ENCODE results near the gene TRIM42. TPM values are rescaled to one million over a fixed set of nuclear protein-coding genes. Genes with fewer than 3 reads are reported as not detected.

TRIM42 gene
- total and polyA plus RNA-seq, 7 experiments from 2014 or later = not detected

GRCh38 chr3:140709751-140710150 lies 31.9 kb downstream of the TRIM42 start:
- Histone ChIP-seq H3K36me3 (ENCODE audit: control insufficient read depth in 2 of 3, insufficient read depth in 3 of 3, low read length in 3 of 3) (no peaks in the 10 kb centered on the region), H3K4me1 (ENCODE audit: control insufficient read depth in 2 of 2, insufficient read depth in 2 of 2, low read length in 2 of 2) (no peaks in the 10 kb centered on the region), H3K27me3 (ENCODE audit: control insufficient read depth in 2 of 2, insufficient read depth in 2 of 2, low read length in 2 of 2) (no peaks in the 10 kb centered on the region), H3K27ac (ENCODE audit: low read depth, low read length) (no peak overlapping the region), H3K4me3 (ENCODE audit: low read length) (no peak overlapping the region), H3K9me3 (ENCODE audit: control insufficient read depth in 2 of 3, low read length in 3 of 3) (no peaks in the 10 kb centered on the region)
- ATAC-seq (no peak), DNase-seq (no peak)
- Mint-ChIP-seq H3K27ac (no peak overlapping the region), H3K9me3 (peaks cover 0 to 7% (median 0%) of the 10 kb centered on the region in 11 donors), H3K27me3 (peaks cover 4 to 16% (median 7%) of the 10 kb centered on the region in 5 donors), H3K36me3 (no peaks in the 10 kb centered on the region), H3K4me3 (no peak overlapping the region), H3K4me1 (peaks cover 0 to 6% (median 0%) of the 10 kb centered on the region in 7 donors)
- intact Hi-C loops (cut with micrococcal nuclease) = no loop called here
- ChIA-PET POLR2A (no interaction called here), CTCF (no interaction called here)

- ChIA-PET POLR2A (no interaction called here), CTCF (interaction anchor here (0.6 kb wide), 1 partner anchor 132 kb away, joined by 4 read pairs; no protein-coding TSS in a partner anchor)
- Histone ChIP-seq H3K27ac (ENCODE audit: low read depth, low read length) (no peak overlapping the region), H3K27me3 (ENCODE audit: control insufficient read depth in 2 of 2, insufficient read depth in 2 of 2, low read length in 2 of 2) (no peaks in the 10 kb centered on the region), H3K4me1 (ENCODE audit: control insufficient read depth in 2 of 2, insufficient read depth in 2 of 2, low read length in 2 of 2) (no peaks in the 10 kb centered on the region), H3K36me3 (ENCODE audit: control insufficient read depth in 2 of 3, insufficient read depth in 3 of 3, low read length in 3 of 3) (no peaks in the 10 kb centered on the region), H3K4me3 (ENCODE audit: low read length) (no peak overlapping the region), H3K9me3 (ENCODE audit: control insufficient read depth in 2 of 3, low read length in 3 of 3) (no peaks in the 10 kb centered on the region)
- peaks cover 0 to 6% (median 0%) of the 10 kb centered on the region in 7 donors for H3K4me1 Mint-ChIP-seq
- ATAC-seq = no peak
- no peaks in the 10 kb centered on the region for H3K36me3 Mint-ChIP-seq
- no peak for DNase-seq
- H3K4me3 Mint-ChIP-seq = no peak overlapping the region
- H3K27me3 Mint-ChIP-seq = peaks cover 4 to 20% (median 7%) of the 10 kb centered on the region in 5 donors
- H3K27ac Mint-ChIP-seq = no peak overlapping the region
- intact Hi-C loops (cut with micrococcal nuclease) = no loop called here
- peaks cover 0 to 7% (median 0%) of the 10 kb centered on the region in 11 donors for H3K9me3 Mint-ChIP-seq
Observed at GRCh38 chr3:140710711-140711389, 33.0 kb downstream of the TRIM42 start.

DNA sequence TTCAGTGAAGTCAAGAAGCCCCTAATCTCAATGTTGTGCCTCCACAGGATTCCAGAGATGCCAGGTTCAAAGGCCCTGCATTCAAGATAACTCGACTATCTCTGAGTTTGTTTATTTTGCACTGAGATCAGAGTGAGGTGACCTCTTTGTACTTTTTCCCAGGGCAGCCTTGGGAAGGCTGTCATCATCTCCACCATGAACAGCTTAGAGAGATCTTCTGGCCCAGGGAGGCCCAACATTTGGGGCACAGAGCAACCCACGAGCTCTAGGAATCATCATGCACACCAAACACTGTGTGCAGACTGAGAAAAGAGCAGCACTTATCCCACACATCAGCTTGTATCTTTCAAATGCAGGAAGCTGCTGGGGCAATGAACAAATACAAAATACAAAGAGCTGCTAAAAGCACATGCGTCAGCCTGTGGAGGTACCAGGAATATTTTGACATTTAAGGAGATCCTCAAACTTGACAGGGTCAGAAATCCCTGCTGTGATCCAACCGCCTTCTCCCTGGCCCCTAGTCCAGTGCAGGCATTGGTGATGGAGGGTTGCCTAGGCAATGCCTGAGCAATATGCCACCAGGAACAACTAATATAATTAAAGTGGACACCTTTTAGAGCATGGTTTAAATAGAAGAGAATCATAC lies 33.6 kb downstream of the TRIM42 start:
- no peaks in the 10 kb centered on the region for H3K9me3 ChIP-seq (ENCODE audit: control insufficient read depth in 2 of 3, low read length in 3 of 3)
- CTCF ChIA-PET = interaction anchor here (0.6 kb wide), 1 partner anchor 131 kb away, joined by 4 read pairs; no protein-coding TSS in a partner anchor
- H3K36me3 ChIP-seq (ENCODE audit: control insufficient read depth in 2 of 3, insufficient read depth in 3 of 3, low read length in 3 of 3) = no peaks in the 10 kb centered on the region
- Mint-ChIP-seq H3K4me3 (no peak overlapping the region), H3K9me3 (peaks cover 0 to 3% (median 0%) of the 10 kb centered on the region in 11 donors), H3K27ac (no peak overlapping the region), H3K36me3 (no peaks in the 10 kb centered on the region), H3K4me1 (peaks cover 0 to 10% (median 0%) of the 10 kb centered on the region in 7 donors), H3K27me3 (peaks cover 4 to 16% (median 7%) of the 10 kb centered on the region in 5 donors)
- POLR2A ChIA-PET = no interaction called here
- DNase-seq = no peak
- no peaks in the 10 kb centered on the region for H3K4me1 ChIP-seq (ENCODE audit: control insufficient read depth in 2 of 2, insufficient read depth in 2 of 2, low read length in 2 of 2)
- no peak overlapping the region for H3K27ac ChIP-seq (ENCODE audit: low read depth, low read length)
- no peak overlapping the region for H3K4me3 ChIP-seq (ENCODE audit: low read length)
- H3K27me3 ChIP-seq (ENCODE audit: control insufficient read depth in 2 of 2, insufficient read depth in 2 of 2, low read length in 2 of 2) = no peaks in the 10 kb centered on the region
- intact Hi-C loops (cut with micrococcal nuclease) = no loop called here
- no peak for ATAC-seq

- Histone ChIP-seq H3K27me3 (ENCODE audit: control insufficient read depth in 2 of 2, insufficient read depth in 2 of 2, low read length in 2 of 2) (no peaks in the 10 kb centered on the region), H3K4me1 (ENCODE audit: control insufficient read depth in 2 of 2, insufficient read depth in 2 of 2, low read length in 2 of 2) (no peaks in the 10 kb centered on the region), H3K4me3 (ENCODE audit: low read length) (no peak overlapping the region), H3K27ac (ENCODE audit: low read depth, low read length) (no peak overlapping the region), H3K36me3 (ENCODE audit: control insufficient read depth in 2 of 3, insufficient read depth in 3 of 3, low read length in 3 of 3) (no peaks in the 10 kb centered on the region), H3K9me3 (ENCODE audit: control insufficient read depth in 2 of 3, low read length in 3 of 3) (no peaks in the 10 kb centered on the region)
- no peaks in the 10 kb centered on the region for H3K36me3 Mint-ChIP-seq
- intact Hi-C loops (cut with micrococcal nuclease) = no loop called here
- ChIA-PET POLR2A (no interaction called here), CTCF (no interaction called here)
- no peak overlapping the region for H3K4me3 Mint-ChIP-seq
- no peak for ATAC-seq
- H3K27ac Mint-ChIP-seq = no peak overlapping the region
- H3K9me3 Mint-ChIP-seq = peaks cover 0 to 2% (median 0%) of the 10 kb centered on the region in 11 donors
- no peak for DNase-seq
- H3K27me3 Mint-ChIP-seq = peaks cover 4 to 17% (median 7%) of the 10 kb centered on the region in 5 donors
- peaks cover 0 to 13% (median 0%) of the 10 kb centered on the region in 7 donors for H3K4me1 Mint-ChIP-seq
Observed at GRCh38 chr3:140712301-140712700, 34.4 kb downstream of the TRIM42 start.

DNA sequence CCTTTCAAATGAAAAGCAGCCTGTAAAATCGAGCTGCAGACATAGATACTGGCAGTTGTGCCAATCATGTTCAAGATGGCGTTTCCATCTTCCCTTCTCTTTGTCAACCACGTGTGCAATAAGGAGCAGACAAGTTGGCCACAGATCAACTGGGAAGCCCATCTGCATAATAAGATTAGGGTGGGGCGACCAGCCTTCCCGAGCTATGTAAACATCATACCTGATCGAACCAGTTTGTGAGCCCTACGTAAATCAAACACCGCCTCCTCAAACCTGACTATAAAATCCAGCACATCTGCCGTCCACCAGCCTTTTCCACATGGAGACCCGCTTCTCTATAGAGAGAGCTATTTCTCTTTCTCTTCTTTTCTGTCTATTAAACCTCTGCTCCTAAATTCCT lies 37.2 kb downstream of the TRIM42 start:
- DNase-seq (no peak), ATAC-seq (no peak)
- ChIA-PET CTCF (no interaction called here), POLR2A (no interaction called here)
- Mint-ChIP-seq H3K9me3 (peaks cover 0 to 5% (median 0%) of the 10 kb centered on the region in 11 donors), H3K36me3 (peaks cover 0 to 5% (median 0%) of the 10 kb centered on the region in 5 donors), H3K4me1 (peaks cover 0 to 13% (median 0%) of the 10 kb centered on the region in 7 donors), H3K27ac (no peak overlapping the region), H3K4me3 (no peak overlapping the region), H3K27me3 (peaks cover 7 to 17% (median 12%) of the 10 kb centered on the region in 5 donors)
- Histone ChIP-seq H3K27ac (ENCODE audit: low read depth, low read length) (no peak overlapping the region), H3K4me1 (ENCODE audit: control insufficient read depth in 2 of 2, insufficient read depth in 2 of 2, low read length in 2 of 2) (no peaks in the 10 kb centered on the region), H3K4me3 (ENCODE audit: low read length) (no peak overlapping the region), H3K9me3 (ENCODE audit: control insufficient read depth in 2 of 3, low read length in 3 of 3) (no peaks in the 10 kb centered on the region), H3K36me3 (ENCODE audit: control insufficient read depth in 2 of 3, insufficient read depth in 3 of 3, low read length in 3 of 3) (no peaks in the 10 kb centered on the region), H3K27me3 (ENCODE audit: control insufficient read depth in 2 of 2, insufficient read depth in 2 of 2, low read length in 2 of 2) (no peaks in the 10 kb centered on the region)
- intact Hi-C loops (cut with micrococcal nuclease) = no loop called here

DNA sequence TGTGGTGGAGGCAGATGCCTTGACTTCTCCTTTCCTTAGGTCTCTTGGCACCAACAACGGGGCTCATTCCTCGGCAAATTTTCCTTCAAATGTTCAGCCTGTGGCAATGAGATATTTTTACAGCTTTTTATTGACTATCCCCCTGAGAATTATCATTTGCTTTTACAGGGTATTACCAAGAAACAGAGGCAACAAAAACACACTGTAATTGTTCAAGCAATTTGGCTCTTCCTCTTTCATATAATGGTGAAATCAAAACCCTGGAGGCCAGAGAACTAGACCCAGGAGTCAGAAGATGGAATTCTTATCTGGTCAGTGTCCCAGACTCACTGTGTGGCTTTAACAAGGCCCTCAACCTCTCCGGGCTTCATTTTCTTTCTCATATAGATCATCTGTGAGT lies 40.1 kb downstream of the TRIM42 start:
- no peaks in the 10 kb centered on the region for H3K4me1 ChIP-seq (ENCODE audit: control insufficient read depth in 2 of 2, insufficient read depth in 2 of 2, low read length in 2 of 2)
- ATAC-seq (no peak), DNase-seq (no peak)
- Mint-ChIP-seq H3K27ac (no peak overlapping the region), H3K4me1 (peaks cover 0 to 11% (median 0%) of the 10 kb centered on the region in 7 donors), H3K36me3 (peaks cover 0 to 5% (median 0%) of the 10 kb centered on the region in 5 donors), H3K4me3 (no peak overlapping the region), H3K9me3 (peaks cover 0 to 6% (median 0%) of the 10 kb centered on the region in 11 donors), H3K27me3 (peaks cover 5 to 24% (median 13%) of the 10 kb centered on the region in 5 donors)
- intact Hi-C loops (cut with micrococcal nuclease) = no loop called here
- POLR2A ChIA-PET = no interaction called here
- H3K4me3 ChIP-seq (ENCODE audit: low read length) = no peak overlapping the region
- H3K27me3 ChIP-seq (ENCODE audit: control insufficient read depth in 2 of 2, insufficient read depth in 2 of 2, low read length in 2 of 2) = no peaks in the 10 kb centered on the region
- no peaks in the 10 kb centered on the region for H3K9me3 ChIP-seq (ENCODE audit: control insufficient read depth in 2 of 3, low read length in 3 of 3)
- CTCF ChIA-PET = no interaction called here
- H3K27ac ChIP-seq (ENCODE audit: low read depth, low read length) = no peak overlapping the region
- no peaks in the 10 kb centered on the region for H3K36me3 ChIP-seq (ENCODE audit: control insufficient read depth in 2 of 3, insufficient read depth in 3 of 3, low read length in 3 of 3)
